Measurements from ENCODE around the gene MATN1. TPM values are rescaled to one million over a fixed set of nuclear protein-coding genes. Genes with fewer than 3 reads are reported as not detected.

Gene MATN1
- total and polyA plus RNA-seq, 5 donors from 2014 or later, result 1.9 TPM; not detected in 4

DNA sequence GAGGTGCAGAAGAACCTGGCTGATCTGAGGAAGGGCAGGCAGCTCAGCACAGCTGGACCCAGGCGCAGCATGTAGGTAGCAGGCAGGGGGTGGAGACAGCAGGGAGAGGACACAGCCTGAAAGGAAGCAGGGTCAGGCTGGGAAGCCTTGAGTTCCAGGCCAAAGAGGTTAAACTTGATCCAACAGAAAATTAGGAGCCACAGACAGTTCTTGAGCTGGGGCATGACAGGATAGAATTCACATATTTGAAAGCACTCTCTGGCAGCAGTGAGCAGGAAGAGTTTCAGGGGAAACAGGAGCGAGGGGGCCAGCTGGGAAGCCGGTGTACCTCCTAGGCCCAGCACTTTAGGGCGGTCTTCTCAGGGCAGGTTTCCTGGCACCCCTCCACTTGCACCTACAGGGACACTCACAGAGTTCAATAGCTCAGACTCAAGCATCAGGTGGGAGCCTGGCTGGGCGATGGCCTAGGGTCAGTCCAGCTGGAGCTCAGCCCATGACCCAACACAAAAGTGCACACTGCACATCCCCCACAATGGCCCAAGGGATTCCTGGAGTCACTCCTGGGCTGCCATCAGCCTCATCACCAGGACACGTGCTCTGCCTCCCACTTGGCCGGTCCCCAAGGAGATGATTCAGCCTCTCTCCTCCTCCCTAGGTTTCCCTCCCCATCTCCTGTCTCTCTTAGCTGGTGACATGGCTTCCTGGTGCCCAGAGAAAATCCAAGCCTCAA is 22.7 kb downstream of the MATN1 start:
- peaks cover 4% of the 10 kb centered on the region for H3K27me3 Mint-ChIP-seq
- Histone ChIP-seq H3K27ac (ENCODE audit: insufficient read depth, low read length, poor library complexity, severe bottlenecking) (no peak overlapping the region), H3K27me3 (ENCODE audit: control insufficient read depth, insufficient read depth, low read length) (no peaks in the 10 kb centered on the region), H3K4me1 (ENCODE audit: control insufficient read depth, insufficient read depth, low read length, poor library complexity, severe bottlenecking) (no peaks in the 10 kb centered on the region), H3K9me3 (ENCODE audit: control insufficient read depth in 2 of 2, low read length in 2 of 2) (no peaks in the 10 kb centered on the region), H3K36me3 (ENCODE audit: control insufficient read depth, insufficient read depth, low read length) (no peaks in the 10 kb centered on the region), H3K4me3 (ENCODE audit: low read depth, low read length) (no peak overlapping the region)
- H3K36me3 Mint-ChIP-seq, result no peaks in the 10 kb centered on the region
- H3K27ac Mint-ChIP-seq, result no peak overlapping the region
- DNase-seq (no peak), ATAC-seq (ENCODE audit: low read depth in 2 of 2) (no peak)
- no peaks in the 10 kb centered on the region for H3K4me1 Mint-ChIP-seq
- H3K9me3 Mint-ChIP-seq, result no peaks in the 10 kb centered on the region
- no peak overlapping the region for H3K4me3 Mint-ChIP-seq

DNA sequence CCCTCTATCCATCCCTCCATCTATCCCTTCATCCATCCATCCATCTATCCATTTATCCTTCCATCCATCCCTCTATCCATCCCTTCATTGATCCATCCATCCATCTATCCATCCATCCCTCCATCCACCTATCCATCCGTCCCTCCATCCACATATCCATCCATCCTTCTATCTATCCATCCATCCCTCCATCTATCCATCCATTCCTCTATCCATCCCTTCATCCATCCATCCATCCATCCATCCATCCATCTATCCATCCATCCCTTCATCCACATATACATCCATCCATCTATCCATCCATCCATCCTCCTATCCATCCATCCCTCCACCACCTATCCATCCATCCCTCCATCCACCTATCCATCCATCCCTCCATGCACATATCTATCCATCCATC is 23.6 kb downstream of the MATN1 start:
- H3K4me1 Mint-ChIP-seq, result no peaks in the 10 kb centered on the region
- Histone ChIP-seq H3K9me3 (ENCODE audit: control insufficient read depth in 2 of 2, low read length in 2 of 2) (no peaks in the 10 kb centered on the region), H3K27ac (ENCODE audit: insufficient read depth, low read length, poor library complexity, severe bottlenecking) (no peak overlapping the region), H3K4me1 (ENCODE audit: control insufficient read depth, insufficient read depth, low read length, poor library complexity, severe bottlenecking) (no peaks in the 10 kb centered on the region), H3K36me3 (ENCODE audit: control insufficient read depth, insufficient read depth, low read length) (no peaks in the 10 kb centered on the region), H3K4me3 (ENCODE audit: low read depth, low read length) (no peak overlapping the region), H3K27me3 (ENCODE audit: control insufficient read depth, insufficient read depth, low read length) (no peaks in the 10 kb centered on the region)
- H3K27ac Mint-ChIP-seq, result no peak overlapping the region
- H3K36me3 Mint-ChIP-seq, result no peaks in the 10 kb centered on the region
- no peak for ATAC-seq (ENCODE audit: low read depth in 2 of 2)
- H3K4me3 Mint-ChIP-seq, result no peak overlapping the region
- no peak for DNase-seq
- H3K27me3 Mint-ChIP-seq, result peaks cover 4% of the 10 kb centered on the region
- no peaks in the 10 kb centered on the region for H3K9me3 Mint-ChIP-seq

DNA sequence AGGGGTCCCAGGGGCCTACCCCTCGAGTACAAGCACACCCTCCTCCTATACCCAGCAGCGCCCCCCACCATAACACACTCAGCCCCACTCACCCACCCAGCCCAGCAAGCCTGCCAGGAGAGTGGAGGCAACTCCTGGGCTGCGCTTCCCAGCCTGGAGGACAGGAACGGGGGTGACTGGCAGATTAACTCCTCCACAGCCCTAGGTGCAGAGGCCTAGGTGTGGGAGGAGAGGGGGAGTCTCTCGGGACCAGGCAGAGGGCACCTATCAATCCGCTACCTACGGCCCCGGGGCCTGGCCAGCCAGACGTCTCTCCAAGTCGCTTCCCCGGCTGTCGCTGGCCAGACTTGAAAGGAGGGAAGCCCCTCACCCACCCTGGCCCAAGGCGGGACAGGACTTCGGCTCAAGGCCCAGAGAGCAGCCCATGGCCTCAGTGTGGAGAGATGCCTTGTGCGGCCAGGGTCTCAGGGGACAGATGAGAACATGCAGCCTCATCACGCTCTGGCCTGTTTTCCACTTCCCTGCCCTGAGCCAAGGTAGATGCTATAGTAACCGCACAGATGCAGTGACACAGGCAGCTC is 24.9 kb downstream of the MATN1 start:
- Mint-ChIP-seq H3K4me1 (no peaks in the 10 kb centered on the region), H3K36me3 (no peaks in the 10 kb centered on the region), H3K27me3 (peaks cover 4% of the 10 kb centered on the region), H3K4me3 (no peak overlapping the region), H3K9me3 (no peaks in the 10 kb centered on the region), H3K27ac (peak overlapping the region in 1 of 3 donors; percentile 44)
- H3K9me3 ChIP-seq (ENCODE audit: control insufficient read depth in 2 of 2, low read length in 2 of 2), result no peaks in the 10 kb centered on the region
- H3K36me3 ChIP-seq (ENCODE audit: control insufficient read depth, insufficient read depth, low read length), result no peaks in the 10 kb centered on the region
- ATAC-seq (ENCODE audit: low read depth in 2 of 2) (no peak), DNase-seq (no peak)
- H3K4me3 ChIP-seq (ENCODE audit: low read depth, low read length), result no peak overlapping the region
- no peaks in the 10 kb centered on the region for H3K27me3 ChIP-seq (ENCODE audit: control insufficient read depth, insufficient read depth, low read length)
- H3K27ac ChIP-seq (ENCODE audit: insufficient read depth, low read length, poor library complexity, severe bottlenecking), result no peak overlapping the region
- H3K4me1 ChIP-seq (ENCODE audit: control insufficient read depth, insufficient read depth, low read length, poor library complexity, severe bottlenecking), result no peaks in the 10 kb centered on the region

DNA sequence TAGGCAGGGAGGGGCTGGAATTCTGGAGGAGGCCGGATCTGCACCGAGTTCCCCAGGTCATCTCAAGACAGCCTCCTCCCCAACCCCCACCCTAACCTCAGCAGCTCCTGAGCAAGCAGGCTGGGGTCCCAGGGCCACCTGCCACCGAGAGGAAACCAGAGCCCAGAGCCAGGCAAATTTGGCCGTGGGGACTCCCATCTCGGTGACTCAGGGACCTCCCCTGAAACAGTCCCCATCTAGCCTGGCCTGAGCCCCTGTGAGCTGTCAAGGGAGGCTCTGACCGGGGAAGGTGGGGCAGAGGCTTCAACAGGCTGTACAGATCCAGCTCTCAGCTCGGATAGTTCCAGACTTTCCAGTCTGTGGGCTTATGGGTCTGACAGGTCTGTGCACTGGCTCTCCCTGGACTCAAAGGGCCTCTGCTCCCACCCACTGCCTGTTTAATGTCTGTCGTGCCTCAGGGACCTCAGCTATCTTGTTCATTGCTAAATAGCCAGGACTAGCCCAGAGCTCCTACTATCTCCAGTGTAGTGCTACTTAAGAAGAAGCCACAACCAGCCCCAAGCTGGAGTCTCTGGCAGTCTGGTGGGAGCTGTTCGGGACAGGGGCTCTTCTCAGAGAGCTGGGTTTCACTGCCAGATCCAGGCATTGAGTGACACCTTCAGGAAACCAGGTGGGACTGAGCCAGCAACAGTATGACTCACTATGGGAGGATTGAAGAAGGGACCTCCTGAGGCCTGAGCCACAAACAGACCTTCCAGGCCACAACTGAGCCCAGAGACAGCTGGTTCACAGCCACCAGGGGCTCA is 25.6 kb downstream of the MATN1 start:
- no peak overlapping the region for H3K27ac ChIP-seq (ENCODE audit: insufficient read depth, low read length, poor library complexity, severe bottlenecking)
- Mint-ChIP-seq H3K27me3 (peaks cover 7% of the 10 kb centered on the region), H3K4me3 (no peak overlapping the region), H3K36me3 (no peaks in the 10 kb centered on the region), H3K4me1 (no peaks in the 10 kb centered on the region), H3K9me3 (no peaks in the 10 kb centered on the region), H3K27ac (peak overlapping the region in 1 of 3 donors; percentile 44)
- H3K4me1 ChIP-seq (ENCODE audit: control insufficient read depth, insufficient read depth, low read length, poor library complexity, severe bottlenecking), result no peaks in the 10 kb centered on the region
- H3K27me3 ChIP-seq (ENCODE audit: control insufficient read depth, insufficient read depth, low read length), result no peaks in the 10 kb centered on the region
- no peak overlapping the region for H3K4me3 ChIP-seq (ENCODE audit: low read depth, low read length)
- H3K9me3 ChIP-seq (ENCODE audit: control insufficient read depth in 2 of 2, low read length in 2 of 2), result no peaks in the 10 kb centered on the region
- no peak for DNase-seq
- ATAC-seq (ENCODE audit: low read depth in 2 of 2), result no peak
- no peaks in the 10 kb centered on the region for H3K36me3 ChIP-seq (ENCODE audit: control insufficient read depth, insufficient read depth, low read length)

DNA sequence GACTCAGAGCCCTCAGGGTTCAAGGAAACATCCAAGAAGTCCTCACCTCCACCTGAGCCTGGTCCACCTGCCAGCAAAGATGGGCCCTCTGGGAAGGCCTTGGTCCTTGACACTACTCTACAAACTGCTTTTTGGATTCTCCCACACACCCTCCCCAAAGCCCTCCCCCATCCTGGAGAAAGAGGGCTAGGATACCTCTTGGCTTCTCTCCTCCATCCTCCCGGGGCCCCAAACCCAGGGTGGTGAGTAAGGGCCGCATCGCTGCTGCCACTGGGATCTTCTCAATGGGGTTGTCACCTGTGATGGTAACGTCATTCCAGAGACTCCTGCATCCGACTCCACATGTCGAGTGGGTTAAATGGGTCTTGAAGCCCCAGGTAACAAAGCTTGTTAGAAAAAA is 26.6 kb downstream of the MATN1 start:
- H3K4me3 ChIP-seq (ENCODE audit: low read depth, low read length), result no peak overlapping the region
- no peaks in the 10 kb centered on the region for H3K9me3 Mint-ChIP-seq
- H3K4me1 Mint-ChIP-seq, result peaks cover 0 to 3% (median 0%) of the 10 kb centered on the region in 4 donors
- H3K27ac ChIP-seq (ENCODE audit: insufficient read depth, low read length, poor library complexity, severe bottlenecking), result no peak overlapping the region
- H3K36me3 ChIP-seq (ENCODE audit: control insufficient read depth, insufficient read depth, low read length), result no peaks in the 10 kb centered on the region
- no peaks in the 10 kb centered on the region for H3K27me3 ChIP-seq (ENCODE audit: control insufficient read depth, insufficient read depth, low read length)
- H3K36me3 Mint-ChIP-seq, result no peaks in the 10 kb centered on the region
- H3K27ac Mint-ChIP-seq, result no peak overlapping the region
- DNase-seq, result no peak
- H3K4me3 Mint-ChIP-seq, result no peak overlapping the region
- no peaks in the 10 kb centered on the region for H3K4me1 ChIP-seq (ENCODE audit: control insufficient read depth, insufficient read depth, low read length, poor library complexity, severe bottlenecking)
- no peak for ATAC-seq (ENCODE audit: low read depth in 2 of 2)
- H3K9me3 ChIP-seq (ENCODE audit: control insufficient read depth in 2 of 2, low read length in 2 of 2), result no peaks in the 10 kb centered on the region
- peaks cover 11% of the 10 kb centered on the region for H3K27me3 Mint-ChIP-seq

DNA sequence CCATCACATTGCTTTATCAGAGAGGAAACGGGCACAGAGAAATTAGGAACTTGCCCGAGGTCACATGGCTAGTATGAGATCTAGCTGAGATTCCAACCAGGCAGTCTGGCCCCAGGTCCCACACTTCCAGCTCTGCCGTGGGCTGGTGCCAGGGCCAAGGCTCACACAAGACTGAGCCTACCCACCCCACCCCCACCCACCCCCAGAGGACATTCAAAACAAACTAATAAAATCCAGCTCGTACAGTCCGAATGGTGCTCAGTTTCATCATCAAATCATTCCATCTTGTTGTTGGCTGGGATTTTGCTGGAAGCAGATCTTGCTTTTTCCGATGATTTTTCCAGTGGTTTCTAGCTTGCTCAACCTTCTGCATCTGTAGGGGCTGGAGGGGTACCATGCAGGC is 27.9 kb downstream of the MATN1 start:
- Mint-ChIP-seq H3K4me1 (peaks cover 0 to 5% (median 0%) of the 10 kb centered on the region in 4 donors), H3K9me3 (no peaks in the 10 kb centered on the region), H3K27ac (no peak overlapping the region), H3K36me3 (no peaks in the 10 kb centered on the region), H3K4me3 (no peak overlapping the region), H3K27me3 (peaks cover 15% of the 10 kb centered on the region)
- H3K9me3 ChIP-seq (ENCODE audit: control insufficient read depth in 2 of 2, low read length in 2 of 2), result no peaks in the 10 kb centered on the region
- no peaks in the 10 kb centered on the region for H3K27me3 ChIP-seq (ENCODE audit: control insufficient read depth, insufficient read depth, low read length)
- DNase-seq (no peak), ATAC-seq (ENCODE audit: low read depth in 2 of 2) (no peak)
- H3K27ac ChIP-seq (ENCODE audit: insufficient read depth, low read length, poor library complexity, severe bottlenecking), result no peak overlapping the region
- H3K4me1 ChIP-seq (ENCODE audit: control insufficient read depth, insufficient read depth, low read length, poor library complexity, severe bottlenecking), result no peaks in the 10 kb centered on the region
- H3K36me3 ChIP-seq (ENCODE audit: control insufficient read depth, insufficient read depth, low read length), result no peaks in the 10 kb centered on the region
- H3K4me3 ChIP-seq (ENCODE audit: low read depth, low read length), result no peak overlapping the region

DNA sequence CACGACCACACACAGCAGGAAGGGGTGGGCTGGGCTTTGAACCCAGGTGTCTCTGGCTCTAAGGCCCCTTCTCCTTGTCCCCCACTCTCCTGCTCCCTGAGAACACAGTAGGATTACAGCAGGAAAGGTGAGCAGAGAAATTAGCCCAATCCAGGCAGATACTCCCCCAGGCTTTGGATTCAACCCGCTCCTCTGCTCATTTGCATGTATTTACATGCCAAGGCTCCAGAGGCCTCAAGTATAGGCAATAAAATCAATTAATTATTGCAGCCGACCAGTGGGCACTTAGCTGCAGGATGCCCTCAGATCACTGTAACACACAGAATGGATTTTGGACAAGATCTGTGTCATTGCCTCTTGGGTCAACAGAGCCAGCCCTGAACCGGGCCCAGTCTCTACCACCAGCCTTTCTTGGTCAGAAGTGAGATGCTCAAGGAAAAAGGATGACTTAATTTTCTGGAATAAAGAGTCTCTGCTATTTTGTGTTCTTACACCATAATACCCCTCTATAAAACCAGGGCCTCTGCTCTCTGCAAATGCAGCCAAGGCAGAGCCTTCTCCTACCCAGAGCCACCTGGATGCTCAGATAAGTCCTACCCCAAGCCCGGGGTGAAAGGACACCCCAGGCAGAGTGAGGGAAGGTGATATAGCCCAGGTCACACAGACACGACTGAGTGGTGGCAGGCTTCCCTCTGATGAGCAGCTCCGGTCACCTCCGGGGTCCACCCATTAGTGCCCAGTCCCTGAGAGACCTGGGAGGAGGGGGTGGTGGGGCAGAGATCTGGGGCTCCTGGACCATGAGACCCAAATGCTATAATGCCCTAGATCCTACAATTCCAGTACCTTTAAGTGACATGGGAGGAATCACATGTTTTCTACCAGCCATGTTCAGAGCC is 28.9 kb downstream of the MATN1 start:
- no peak overlapping the region for H3K27ac ChIP-seq (ENCODE audit: insufficient read depth, low read length, poor library complexity, severe bottlenecking)
- DNase-seq (no peak), ATAC-seq (ENCODE audit: low read depth in 2 of 2) (no peak)
- Mint-ChIP-seq H3K27me3 (peaks cover 20% of the 10 kb centered on the region), H3K9me3 (no peaks in the 10 kb centered on the region), H3K36me3 (no peaks in the 10 kb centered on the region), H3K4me3 (no peak overlapping the region), H3K4me1 (peaks cover 0 to 9% (median 1%) of the 10 kb centered on the region in 4 donors), H3K27ac (peak overlapping the region in 1 of 3 donors; percentile 59)
- H3K9me3 ChIP-seq (ENCODE audit: control insufficient read depth in 2 of 2, low read length in 2 of 2), result no peaks in the 10 kb centered on the region
- H3K36me3 ChIP-seq (ENCODE audit: control insufficient read depth, insufficient read depth, low read length), result no peaks in the 10 kb centered on the region
- H3K4me3 ChIP-seq (ENCODE audit: low read depth, low read length), result no peak overlapping the region
- no peaks in the 10 kb centered on the region for H3K27me3 ChIP-seq (ENCODE audit: control insufficient read depth, insufficient read depth, low read length)
- no peaks in the 10 kb centered on the region for H3K4me1 ChIP-seq (ENCODE audit: control insufficient read depth, insufficient read depth, low read length, poor library complexity, severe bottlenecking)
